HG03558 (cell line): ENCODE measurements around the gene S100PBP.
"Not testable (repeated sequence)": the region's sequence is repeated elsewhere in the genome, so short reads cannot be mapped to it uniquely, and the experiment has no call there.

Experiments
- ATAC-seq: cut with Tn5 transposase; IDR thresholded peaks from one replicate; pipeline ENCODE4 v1.9.1; 2021; ENCODE audit warnings: moderate number of reproducible peaks; ENCODE audit not compliant: unreplicated experiment; ENCODE audit errors: extremely low read depth

The S100PBP gene

DNA sequence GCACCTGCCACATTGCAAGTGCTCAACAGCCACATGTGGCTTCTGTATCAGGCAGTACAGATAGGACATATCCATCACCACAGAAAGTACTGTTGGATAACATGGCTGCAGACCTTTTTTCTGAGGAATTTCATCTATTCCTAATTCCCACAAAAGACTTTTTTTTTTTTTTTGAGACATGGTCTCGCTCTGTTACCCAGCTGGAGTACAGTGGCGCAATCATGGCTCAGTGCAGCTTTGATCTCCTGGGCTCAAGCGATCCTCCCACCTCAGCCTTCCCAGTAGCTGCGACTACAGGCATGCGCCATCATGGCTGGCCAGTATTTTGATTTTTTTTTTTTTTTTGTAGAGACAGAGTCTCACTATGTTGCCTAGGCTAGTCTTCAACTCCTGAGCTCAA is 33.6 kb upstream of the S100PBP start:
- no peak for ATAC-seq

DNA sequence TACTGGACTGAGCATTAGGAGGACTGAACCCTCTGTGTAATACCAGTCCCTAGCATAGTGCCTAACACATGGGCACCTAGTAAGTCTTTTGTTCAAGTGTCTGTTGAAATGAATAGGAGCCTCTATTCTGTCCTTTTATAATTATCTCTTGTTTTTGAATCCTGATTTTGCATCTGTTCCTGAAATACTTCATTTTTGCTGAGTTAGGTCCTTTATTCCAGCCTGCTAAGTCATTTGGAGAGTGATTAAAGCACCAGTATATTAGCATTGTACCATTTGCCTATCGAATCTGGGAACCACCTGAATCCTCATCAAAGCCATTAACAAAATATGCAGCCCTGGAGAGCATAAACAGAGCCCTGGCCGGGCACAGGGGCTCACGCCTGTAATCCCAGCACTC is 32.6 kb upstream of the S100PBP start:
- ATAC-seq, result no peak

DNA sequence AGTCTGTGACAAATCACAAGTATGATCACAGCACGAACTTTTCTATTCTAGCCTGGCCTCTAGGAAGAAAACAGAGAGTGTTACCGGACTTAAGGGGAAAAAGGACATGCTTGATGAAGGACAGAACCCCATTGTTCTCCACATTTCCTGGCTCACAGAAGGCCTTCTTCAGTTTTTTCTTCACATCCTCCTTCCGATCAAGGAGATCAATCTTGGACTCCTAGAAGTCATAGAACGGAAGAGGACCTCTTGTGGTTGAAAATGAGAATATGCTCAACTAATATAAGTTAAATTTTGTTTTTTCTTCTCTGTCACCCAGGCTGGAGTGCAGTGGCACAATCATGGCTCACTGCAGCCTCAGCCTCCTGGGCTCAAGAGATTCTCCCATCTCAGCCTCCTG is 30.6 kb upstream of the S100PBP start:
- ATAC-seq, result no peak

DNA sequence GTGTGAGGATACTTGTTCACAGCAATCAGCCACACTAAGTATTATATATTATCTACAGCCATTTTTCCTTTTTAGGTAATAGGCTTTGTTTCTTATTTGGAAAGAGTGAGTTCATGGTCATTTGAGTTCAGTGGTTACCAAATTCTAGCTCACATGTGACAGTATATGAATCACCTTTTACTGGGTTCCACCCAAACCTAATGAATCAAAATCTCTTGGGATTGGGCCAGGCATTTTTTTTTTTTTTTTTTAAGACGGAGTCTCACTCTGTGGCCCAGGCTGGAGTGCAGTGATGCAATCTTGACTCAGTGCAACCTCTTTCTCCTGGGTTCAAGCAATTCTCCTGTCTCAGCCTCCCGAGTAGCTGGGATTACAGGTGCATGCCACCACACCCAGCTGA is 28.1 kb upstream of the S100PBP start:
- not testable (repeated sequence) for ATAC-seq

DNA sequence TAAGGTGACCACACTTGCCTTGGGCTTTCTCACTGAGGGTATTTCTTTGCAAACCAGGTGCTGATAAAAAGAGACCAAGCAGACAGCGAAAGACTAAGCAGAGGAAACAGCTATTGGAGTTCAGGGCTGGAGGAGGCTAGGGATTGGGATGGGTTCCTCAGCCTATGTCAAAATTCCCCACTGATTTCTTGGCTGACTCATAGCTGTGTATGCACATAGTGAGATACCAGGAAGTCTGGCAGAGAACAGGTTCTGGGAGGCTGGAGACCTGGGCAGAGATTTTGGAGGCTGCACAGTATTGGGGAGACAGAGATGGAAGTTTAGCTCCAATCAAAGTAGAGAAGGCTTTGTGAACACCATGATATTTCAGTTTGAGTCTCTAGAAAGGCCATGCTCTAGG is 25.6 kb upstream of the S100PBP start:
- no peak for ATAC-seq

DNA sequence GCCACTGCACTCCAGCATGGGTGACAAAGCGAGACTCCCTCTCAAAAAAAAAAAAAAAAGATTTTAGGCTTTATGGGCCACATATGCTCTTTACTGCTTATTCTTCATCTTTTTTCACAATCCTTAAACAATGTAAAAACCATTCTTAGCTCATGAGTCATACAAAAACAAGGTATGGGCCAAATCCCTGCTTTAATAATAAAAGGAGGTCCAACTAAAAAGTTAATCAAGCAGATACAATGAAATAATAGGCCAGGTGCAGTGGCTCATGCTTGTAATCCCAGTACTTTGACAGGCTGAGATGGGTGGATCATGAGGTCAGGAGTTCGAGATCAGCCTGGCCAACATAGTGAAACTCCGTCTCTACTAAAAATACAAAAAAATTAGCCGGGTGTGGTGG is 21.7 kb upstream of the S100PBP start:
- not testable (repeated sequence) for ATAC-seq

DNA sequence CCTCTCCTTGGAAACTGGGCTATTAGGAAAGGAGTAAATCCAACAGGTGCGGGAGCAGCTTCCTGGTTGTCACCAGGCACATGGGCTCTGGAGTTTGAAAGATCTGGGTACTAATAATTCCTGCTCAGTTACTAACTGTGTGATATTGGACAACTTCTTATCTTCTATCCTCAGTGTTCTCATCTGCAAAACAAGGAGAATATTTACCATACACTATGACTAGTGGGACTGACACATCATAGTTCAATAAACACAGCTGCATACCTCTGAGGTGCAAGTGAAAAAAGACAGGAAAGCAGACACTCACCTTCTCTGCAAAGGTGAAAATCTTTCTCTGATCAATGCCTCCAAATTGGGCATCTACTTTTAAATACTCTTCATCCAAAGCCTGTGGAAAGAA is 20.0 kb upstream of the S100PBP start:
- ATAC-seq, result no peak

DNA sequence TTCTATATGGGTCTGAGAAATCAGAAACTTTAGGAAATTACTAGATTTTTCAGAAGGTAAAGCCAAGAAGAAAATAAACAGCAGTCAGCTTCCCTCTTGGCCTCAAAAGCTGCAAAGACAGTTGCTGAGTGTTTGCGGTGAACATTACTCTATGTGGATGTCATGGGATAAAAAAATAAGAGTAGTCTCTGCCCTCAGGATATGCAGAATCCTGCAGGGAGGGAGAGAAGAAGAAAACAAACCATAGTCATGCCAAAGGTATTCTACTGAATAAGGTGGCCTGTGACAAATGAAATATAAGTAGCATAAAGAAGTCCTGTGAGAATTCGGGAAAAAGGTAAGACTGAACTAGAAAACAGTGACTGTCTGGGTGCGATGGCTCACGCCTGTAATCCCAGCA is 19.3 kb upstream of the S100PBP start:
- ATAC-seq, result no peak

DNA sequence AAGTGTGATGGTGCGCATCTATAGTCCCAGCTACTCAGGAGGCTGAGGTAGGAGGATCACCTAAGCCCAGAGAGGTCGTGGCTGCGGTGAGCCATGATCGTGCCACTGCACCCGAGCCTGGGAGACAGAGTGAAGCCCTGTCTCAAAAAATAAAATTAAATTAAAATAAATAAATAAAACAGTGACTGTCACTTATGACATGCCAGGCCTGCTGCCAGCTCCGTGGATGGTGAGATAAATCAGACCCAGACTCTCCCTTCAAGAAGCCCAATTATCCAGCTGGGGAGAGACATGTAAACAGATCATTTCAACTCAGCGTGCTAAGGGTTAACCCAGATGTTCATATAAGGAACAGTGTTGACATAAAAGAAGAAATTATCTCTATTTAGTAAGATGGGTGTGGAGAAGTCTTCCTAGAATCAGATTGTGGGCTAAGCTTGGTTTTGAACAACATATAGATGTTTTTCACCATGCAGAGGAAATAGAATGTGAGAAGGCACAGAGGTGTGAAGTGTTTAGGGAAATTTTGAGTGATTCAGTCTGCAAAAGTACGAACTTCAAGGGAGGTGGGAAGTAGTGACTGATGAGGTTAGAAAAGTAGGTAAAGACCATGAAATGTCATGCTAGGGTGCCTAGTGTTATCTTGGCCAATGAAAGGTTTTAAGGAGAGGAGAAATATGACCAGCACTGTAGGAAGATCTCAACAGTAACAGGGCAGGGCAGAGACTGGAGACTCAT is 18.6 kb upstream of the S100PBP start:
- no peak for ATAC-seq

DNA sequence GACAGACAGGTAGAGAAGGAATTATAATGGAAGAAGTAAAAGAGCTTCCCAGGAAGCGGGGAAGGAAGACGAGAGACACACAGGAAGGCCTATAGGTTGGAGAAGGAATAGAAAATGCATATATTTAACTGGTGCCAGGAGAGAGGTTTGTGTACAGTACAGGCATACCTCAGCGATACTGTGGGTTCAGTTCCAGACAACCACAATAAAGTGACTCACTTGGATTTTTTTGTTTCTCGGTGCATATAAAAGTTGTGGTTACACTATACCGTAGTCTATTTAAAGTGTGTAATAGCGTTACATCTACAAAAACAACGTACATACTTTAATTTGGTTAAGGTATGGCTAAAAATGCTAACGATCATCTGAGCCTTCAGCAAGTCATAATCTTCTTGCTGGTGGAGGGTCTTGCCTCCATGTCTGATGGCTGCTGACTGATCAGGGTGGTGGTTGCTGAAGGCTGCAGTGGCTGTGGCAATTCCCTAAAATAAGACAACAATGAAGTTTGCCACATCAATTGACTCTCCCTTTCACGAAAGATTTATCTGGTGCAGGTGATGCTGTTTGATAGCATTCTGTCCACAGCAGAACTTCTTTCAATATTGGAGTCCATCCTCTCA is 16.2 kb upstream of the S100PBP start:
- no peak for ATAC-seq

DNA sequence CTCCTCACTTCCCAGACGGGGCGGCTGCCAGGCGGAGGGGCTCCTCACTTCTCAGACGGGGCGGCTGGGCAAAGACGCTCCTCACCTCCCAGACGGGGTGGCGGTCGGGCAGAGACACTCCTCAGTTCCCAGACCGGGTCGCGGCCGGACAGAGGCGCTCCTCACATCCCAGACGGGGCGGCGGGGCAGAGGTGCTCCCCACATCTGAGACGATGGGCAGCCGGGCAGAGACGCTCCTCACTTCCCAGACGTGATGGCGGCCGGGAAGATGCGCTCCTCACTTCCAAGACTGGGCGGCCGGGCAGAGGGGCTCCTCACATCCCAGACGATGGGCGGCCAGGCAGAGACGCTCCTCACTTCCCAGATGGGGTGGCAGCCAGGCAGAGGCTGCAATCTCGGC is 13.0 kb upstream of the S100PBP start:
- ATAC-seq, result not testable (repeated sequence)

DNA sequence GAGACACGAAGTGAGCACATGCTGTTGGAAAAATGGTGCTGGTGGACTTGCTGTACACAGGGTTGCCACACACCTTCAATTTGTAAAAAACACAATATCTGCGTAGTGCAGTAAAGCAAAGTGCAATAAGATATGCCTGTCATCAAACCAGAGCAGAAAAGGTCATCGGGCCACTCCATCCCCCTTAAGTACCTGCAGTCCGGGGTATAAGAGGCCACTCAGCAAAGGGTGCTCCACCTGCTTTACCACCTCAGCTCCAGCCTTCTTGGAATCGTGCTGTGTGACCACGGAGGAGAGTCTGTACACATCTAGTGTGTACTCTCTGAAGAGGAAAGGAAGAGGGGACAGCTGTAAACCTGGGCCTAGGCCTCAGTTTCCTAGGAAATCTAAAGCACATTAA is 11.2 kb upstream of the S100PBP start:
- ATAC-seq, result no peak

DNA sequence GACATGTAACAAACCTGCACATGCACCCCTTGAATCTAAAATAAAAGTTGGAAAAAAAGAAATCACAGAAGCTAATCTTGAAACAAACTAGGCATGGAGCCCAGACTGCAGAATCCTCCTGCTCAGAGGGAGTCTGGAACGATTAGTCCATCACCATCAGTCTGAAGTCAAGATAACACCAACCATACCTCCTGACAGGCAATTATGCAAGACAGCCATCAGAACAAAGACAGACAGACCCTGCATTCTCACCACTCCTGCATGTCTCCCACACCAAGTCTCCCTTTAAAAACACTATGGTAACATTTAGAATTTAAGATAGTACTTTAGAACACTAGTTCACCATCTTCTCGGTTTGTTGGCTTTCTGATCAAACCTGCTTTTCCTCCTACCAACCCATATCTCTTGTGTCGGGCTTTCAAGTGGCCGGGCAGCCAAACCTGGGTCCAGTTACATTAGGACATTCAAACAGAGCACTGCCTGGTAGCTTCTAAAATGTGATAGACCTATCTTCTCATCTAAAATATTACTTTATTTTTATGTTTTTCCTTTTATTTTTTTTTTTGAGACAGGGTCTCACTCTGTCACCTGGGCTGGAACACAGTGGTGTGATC is 10.4 kb upstream of the S100PBP start:
- no peak for ATAC-seq

DNA sequence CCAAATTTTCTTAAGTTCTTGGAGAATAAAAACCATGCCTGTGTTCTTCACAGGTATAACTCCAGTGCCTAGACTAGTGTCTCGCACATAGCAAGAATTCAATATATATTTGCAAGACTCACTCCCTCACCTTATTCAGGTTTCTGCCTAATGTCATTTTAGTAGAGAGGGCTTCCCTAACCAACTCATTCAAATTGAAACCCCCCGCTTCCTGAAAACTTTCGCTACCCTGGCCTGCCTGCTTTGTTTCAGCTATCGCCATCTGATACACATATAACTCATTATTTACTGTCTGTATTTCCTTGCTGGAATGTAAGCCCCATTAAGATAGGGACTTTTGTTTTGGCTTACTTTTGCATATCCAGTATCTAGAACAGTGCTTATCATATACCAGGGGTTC is 8.9 kb upstream of the S100PBP start:
- no peak for ATAC-seq

DNA sequence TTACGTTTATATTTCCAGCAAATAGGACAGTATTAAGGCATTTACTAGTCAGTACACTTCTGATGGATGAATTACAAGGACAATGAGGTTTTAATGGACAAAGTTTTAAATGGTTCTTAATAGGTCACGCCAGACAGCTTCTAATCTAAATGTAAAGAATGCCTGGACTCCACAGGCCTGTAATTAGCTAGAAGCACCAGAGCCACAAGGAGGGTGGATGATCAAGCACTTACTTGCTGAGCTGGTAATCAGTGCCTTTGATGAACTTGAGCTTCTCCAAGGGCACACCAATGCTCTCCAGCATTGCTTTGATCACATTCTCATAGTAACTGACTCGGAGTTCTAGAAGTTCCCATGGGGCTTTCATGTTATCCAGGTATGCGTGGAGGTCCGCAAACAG is 7.1 kb upstream of the S100PBP start:
- ATAC-seq, result no peak

DNA sequence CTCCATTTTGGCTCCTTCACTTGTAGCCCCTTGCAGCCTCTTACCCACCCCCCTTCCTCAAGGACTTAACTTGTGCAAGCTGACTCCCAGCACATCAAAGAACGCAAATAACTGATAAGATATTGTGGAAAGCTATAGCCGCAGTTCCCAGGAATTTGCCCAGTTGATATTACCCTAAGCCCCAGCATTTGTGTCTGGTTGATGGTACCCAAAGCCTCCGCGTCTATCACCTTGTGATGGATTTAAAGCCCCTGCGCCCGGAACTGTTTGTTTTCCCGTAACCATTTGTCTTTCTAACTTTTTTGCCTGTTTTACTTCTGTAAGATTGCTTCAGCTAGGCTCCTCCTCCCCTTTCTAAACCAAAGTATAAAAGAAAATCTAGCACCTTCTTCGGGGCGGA is 6.2 kb upstream of the S100PBP start:
- no peak for ATAC-seq

DNA sequence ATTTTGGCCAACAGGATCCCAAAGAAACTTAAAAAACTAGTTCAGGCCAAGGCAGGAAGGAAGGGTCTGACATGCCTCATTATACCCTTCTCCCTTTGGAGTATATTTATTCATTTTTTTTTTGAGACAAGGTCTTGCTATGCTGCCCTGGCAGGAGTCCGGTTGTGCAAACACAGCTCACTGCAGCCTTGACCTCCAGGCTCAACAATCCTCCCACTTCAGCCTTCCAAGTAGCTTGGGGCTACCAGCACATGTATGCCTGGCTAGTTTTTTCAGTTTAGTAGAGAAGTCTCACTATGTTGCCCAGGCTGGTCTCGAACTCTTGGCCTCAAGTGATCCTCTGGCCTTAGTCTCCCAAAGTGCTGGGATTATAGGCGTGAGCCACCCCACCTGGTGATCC is 5.5 kb upstream of the S100PBP start:
- no peak for ATAC-seq

DNA sequence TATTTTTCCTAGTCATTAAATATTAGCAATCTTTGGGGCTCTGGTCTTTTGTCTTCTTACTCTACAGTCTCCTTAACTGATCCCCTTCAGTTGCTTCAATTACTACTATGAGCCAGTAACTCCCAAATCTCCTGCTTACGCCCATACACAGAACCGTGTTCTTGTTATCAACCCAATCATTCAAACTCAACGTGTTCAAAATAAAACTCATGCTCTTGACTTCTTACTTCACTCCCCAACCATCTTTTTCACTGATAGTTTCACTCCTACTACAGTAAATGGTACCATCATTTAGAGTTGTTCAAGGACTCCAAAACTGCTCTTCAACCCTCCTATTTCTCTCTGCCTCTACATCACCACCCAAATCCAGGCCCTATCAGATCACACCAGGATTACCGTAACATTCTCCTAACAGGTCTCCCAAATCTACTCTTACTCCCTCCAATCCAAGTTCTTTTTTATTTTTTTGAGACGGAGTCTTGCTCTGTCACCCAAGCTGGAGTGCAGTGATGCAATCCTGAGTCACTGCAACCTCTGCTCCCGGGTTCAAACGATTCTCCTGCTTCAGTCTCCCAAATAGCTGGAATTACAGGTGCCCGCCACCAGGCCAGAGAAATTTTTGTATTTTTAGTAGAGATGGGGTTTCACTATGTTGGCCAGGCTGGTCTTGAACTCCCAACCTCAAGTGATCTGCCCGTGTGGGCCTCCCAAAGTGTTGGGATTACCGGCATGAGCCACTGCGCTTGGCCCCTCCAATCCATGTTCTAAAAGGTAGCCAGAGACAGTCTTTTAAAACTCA is 3.3 kb upstream of the S100PBP start:
- ATAC-seq, result no peak

DNA sequence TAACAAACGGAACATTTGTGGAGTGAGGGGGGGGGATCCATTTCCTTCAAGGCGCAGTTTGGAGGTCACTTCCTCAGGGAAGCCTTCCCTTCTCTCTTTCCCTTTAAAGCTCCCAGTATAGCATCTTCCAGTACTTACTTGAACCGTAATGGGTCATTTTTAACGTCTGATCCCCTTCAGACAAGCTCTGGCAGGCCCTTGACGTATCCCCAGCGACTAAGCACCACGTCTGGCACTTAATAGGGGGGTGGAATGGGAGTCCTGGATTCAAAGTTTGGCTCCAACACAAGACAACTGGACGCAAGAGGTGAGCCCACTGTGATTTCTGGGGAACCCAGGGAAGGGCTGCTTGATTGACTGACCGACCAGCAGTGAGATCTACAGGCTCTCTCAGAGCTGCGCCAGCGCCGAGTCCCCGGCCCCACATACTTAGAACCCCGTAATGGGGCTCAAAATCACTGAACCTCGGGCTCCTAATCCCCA is 736 bp upstream of the S100PBP start:
- no peak for ATAC-seq

DNA sequence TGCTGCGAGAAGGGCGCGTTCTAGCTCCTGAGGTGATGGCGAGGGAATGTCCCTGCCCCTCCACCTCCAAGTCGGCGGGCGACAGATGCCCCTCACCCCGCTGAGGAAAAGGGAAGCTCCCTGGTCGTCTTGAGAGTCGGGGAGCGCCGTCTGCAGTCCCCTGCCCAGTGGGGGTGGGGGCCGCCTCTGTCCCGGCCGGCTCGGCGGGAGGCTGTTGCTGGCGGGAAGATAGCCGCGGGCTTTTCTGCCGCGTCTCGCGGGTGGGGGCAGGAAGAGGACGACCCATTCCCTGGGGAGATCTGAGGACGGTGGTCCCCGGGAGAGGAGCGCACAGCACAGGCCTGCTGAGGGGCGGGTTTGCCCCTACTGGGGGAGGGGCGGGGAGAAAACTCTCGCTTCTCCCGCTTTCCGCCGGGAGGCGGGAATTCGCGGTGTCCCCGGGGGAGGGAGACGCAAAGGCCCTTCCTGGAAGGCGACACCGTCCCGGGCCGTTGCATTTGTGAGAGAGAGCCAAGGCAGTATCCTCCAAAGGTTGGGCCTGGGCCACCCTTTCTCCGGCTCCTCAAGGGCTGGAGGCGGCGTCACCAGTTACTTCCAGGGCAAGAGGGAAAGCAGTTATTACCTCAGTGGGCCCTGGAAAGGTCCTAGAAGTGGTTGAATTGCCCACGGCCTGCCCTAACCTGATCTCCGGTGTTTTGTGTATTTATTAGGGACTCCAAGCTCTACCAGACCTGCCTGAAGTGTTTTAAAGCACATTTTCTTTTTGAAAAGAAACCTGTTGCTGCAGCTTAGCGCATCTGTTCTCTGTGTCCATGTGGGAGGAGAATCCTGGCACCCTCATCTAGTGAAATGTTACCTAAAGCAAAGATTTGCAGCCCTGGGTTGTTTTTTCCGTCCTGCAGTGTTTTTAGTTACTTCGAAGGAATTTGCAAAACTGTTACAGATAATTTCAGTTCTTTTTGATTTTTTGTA is 648 bp downstream of the S100PBP start:
- peak; percentile 6 for ATAC-seq
